ENCODE measurements around the gene SPTAN1.
A peak's percentile ranks its signal among the peaks of the same experiment; 100 is the strongest.

The SPTAN1 gene

DNA sequence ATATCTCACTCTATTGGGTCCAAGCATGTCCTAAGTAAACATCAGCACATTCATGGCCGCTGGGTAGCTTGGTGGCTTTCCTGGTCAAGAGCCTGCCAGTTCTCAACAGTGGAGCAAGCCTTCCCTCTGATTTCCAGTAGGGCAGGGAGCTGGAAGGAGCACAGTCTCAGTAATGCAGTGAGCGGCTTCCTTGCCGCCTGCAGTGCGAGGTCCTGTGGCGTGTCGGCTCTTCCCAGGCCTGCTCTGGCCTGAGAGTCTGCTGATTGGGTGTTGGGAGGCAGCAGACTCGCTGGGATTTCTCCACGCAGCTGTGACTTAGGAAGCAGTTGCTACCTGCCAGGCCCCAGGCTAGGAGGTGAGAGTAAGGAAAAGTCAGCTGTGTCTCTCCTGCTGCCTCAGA is 51.3 kb downstream of the SPTAN1 start:
- H3K36me3 ChIP-seq (ENCODE audit: control insufficient read depth, insufficient read depth, low read length) = peaks cover 86% of the 10 kb centered on the region
- H3K27me3 ChIP-seq (ENCODE audit: control insufficient read depth, insufficient read depth, low read length) = no peaks in the 10 kb centered on the region

DNA sequence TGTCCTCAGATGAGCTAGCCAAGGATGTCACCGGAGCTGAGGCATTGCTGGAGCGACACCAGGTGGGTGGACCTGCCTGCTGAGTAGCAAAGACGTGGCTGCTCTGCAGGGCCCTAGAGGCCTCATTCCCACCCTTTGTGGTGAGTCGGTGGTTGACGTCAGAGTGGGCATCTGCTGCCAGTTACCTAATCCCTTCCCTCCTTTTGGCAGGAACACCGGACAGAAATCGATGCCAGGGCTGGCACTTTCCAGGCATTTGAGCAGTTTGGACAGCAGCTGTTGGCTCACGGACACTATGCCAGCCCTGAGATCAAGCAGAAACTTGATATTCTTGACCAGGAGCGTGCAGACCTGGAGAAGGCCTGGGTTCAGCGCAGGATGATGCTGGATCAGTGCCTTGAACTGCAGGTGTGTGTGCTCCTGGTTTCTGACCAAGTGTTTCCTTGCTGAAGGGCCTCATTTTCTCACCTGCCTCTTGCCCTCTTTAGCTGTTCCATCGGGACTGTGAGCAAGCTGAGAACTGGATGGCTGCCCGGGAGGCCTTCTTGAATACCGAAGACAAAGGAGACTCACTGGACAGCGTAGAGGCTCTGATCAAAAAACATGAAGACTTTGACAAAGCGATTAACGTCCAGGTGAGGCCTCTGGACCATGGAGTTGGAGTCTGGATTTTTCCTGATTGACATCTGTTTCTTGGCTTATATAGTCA is 55.4 kb downstream of the SPTAN1 start:
- no peaks in the 10 kb centered on the region for H3K4me1 ChIP-seq (ENCODE audit: control insufficient read depth, insufficient read depth, low read length)
- no peaks in the 10 kb centered on the region for H3K27me3 ChIP-seq (ENCODE audit: control insufficient read depth, insufficient read depth, low read length)
- peaks cover 92% of the 10 kb centered on the region for H3K36me3 ChIP-seq (ENCODE audit: control insufficient read depth, insufficient read depth, low read length)
- no peak overlapping the region for H3K4me3 ChIP-seq (ENCODE audit: low read depth, low read length)
- no peak overlapping the region for H3K9ac ChIP-seq (ENCODE audit: low read length)
- no peak overlapping the region for H3K27ac ChIP-seq (ENCODE audit: low read depth, low read length)
- no peaks in the 10 kb centered on the region for H3K9me3 ChIP-seq (ENCODE audit: control insufficient read depth, insufficient read depth, low read depth, low read length)

More for the DNA sequence above, 51.3 kb downstream of the SPTAN1 start:
- Histone ChIP-seq H3K4me3 (ENCODE audit: low read depth, low read length) (no peak overlapping the region), H3K4me1 (ENCODE audit: control insufficient read depth, insufficient read depth, low read length) (no peaks in the 10 kb centered on the region), H3K9ac (ENCODE audit: low read length) (peak overlapping the region; percentile 26), H3K27ac (ENCODE audit: low read depth, low read length) (no peak overlapping the region), H3K9me3 (ENCODE audit: control insufficient read depth, insufficient read depth, low read depth, low read length) (no peaks in the 10 kb centered on the region)

DNA sequence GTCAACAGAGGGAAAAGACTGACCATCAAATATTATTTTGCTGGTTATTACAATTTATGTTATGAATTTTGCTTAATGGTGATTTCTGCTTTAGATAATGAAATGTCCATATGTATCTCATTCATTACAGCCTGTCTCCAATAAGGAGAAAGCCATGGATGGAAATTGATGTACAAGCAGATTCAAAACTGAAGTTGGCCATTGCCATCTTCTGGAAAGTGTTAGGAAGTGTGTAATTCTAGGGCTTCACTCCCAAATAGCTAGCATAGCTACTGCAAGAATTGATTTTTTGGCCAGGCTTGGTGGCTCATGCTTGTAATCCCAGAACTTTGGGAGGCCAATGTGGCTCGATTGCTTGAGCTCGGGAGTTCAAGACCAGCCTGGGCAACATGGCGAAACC is 58.5 kb downstream of the SPTAN1 start:
- no peak overlapping the region for H3K27ac ChIP-seq (ENCODE audit: low read depth, low read length)
- no peaks in the 10 kb centered on the region for H3K27me3 ChIP-seq (ENCODE audit: control insufficient read depth, insufficient read depth, low read length)
- H3K9me3 ChIP-seq (ENCODE audit: control insufficient read depth, insufficient read depth, low read depth, low read length) = no peaks in the 10 kb centered on the region
- H3K4me1 ChIP-seq (ENCODE audit: control insufficient read depth, insufficient read depth, low read length) = no peaks in the 10 kb centered on the region
- no peak overlapping the region for H3K9ac ChIP-seq (ENCODE audit: low read length)
- peaks cover 96% of the 10 kb centered on the region for H3K36me3 ChIP-seq (ENCODE audit: control insufficient read depth, insufficient read depth, low read length)
- H3K4me3 ChIP-seq (ENCODE audit: low read depth, low read length) = no peak overlapping the region

DNA sequence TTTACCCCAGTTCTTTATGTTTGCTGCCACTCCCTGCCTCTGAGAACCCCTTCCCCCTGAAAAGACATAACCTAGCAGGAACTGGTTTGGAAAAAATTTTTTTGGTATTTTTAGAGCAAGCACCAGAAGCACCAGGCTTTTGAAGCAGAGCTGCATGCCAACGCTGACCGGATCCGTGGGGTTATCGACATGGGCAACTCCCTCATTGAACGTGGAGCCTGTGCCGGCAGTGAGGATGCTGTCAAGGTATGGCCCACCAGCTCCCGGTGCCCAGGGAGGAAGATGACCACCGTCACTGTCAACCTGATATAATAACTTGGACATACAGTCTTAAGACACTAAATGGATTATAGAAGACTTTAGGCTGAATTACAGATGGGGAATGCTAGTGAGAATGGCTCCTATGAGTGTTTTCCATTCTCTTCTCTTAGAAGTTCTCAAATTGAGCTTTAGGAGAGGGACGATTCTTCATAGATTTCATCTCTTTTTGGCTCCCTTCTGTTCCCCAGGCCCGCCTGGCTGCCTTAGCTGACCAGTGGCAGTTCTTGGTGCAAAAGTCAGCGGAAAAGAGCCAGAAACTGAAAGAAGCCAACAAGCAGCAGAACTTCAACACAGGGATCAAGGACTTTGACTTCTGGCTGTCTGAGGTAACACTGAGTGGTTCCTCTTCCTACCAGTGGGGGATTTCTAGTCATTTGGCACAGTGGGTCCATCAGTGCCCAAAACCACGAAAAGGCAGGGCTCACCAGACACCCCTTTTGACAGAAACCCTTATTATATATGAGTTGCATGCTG is 59.4 kb downstream of the SPTAN1 start:
- Histone ChIP-seq H3K36me3 (ENCODE audit: control insufficient read depth, insufficient read depth, low read length) (peaks cover 96% of the 10 kb centered on the region), H3K9me3 (ENCODE audit: control insufficient read depth, insufficient read depth, low read depth, low read length) (no peaks in the 10 kb centered on the region), H3K4me3 (ENCODE audit: low read depth, low read length) (no peak overlapping the region), H3K4me1 (ENCODE audit: control insufficient read depth, insufficient read depth, low read length) (no peaks in the 10 kb centered on the region), H3K27me3 (ENCODE audit: control insufficient read depth, insufficient read depth, low read length) (no peaks in the 10 kb centered on the region), H3K9ac (ENCODE audit: low read length) (no peak overlapping the region), H3K27ac (ENCODE audit: low read depth, low read length) (no peak overlapping the region)

DNA sequence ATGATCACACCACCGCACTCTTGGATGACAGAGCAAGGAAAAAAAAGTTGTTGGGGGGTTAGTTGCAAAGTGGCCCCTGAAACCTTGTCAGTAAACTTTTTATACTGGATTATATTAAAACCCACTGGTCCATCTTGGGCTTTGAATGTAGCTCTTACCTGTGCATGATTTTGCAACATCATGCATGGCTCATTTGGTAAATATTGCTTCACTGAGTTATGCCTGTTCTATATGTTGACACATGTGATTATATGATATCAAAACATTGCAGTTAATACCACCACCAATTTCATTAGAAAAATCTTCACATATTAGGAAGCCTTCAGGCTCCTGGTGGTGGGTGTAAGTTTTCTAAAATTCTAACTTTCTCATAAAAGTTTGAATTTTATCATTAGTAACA is 62.3 kb downstream of the SPTAN1 start:
- Histone ChIP-seq H3K9me3 (ENCODE audit: control insufficient read depth, insufficient read depth, low read depth, low read length) (no peaks in the 10 kb centered on the region), H3K36me3 (ENCODE audit: control insufficient read depth, insufficient read depth, low read length) (peaks cover 92% of the 10 kb centered on the region), H3K4me3 (ENCODE audit: low read depth, low read length) (no peak overlapping the region), H3K27me3 (ENCODE audit: control insufficient read depth, insufficient read depth, low read length) (no peaks in the 10 kb centered on the region), H3K4me1 (ENCODE audit: control insufficient read depth, insufficient read depth, low read length) (no peaks in the 10 kb centered on the region), H3K9ac (ENCODE audit: low read length) (no peak overlapping the region), H3K27ac (ENCODE audit: low read depth, low read length) (no peak overlapping the region)

DNA sequence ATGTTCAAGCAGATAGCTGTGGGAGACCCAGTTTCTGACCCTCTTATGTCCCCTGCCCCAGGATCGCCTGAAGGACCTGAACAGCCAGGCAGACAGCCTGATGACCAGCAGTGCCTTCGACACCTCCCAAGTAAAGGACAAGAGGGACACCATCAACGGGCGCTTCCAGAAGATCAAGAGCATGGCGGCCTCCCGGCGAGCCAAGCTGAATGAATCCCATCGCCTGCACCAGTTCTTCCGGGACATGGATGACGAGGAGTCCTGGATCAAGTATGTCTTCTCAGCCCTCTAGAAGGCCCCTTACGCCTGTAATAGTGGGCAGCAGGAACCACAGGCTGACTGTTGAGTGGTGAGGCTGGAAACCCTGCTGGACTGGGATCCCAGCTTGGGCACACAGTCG is 63.2 kb downstream of the SPTAN1 start:
- Histone ChIP-seq H3K27ac (ENCODE audit: low read depth, low read length) (no peak overlapping the region), H3K9ac (ENCODE audit: low read length) (no peak overlapping the region), H3K27me3 (ENCODE audit: control insufficient read depth, insufficient read depth, low read length) (no peaks in the 10 kb centered on the region), H3K4me1 (ENCODE audit: control insufficient read depth, insufficient read depth, low read length) (no peaks in the 10 kb centered on the region), H3K9me3 (ENCODE audit: control insufficient read depth, insufficient read depth, low read depth, low read length) (no peaks in the 10 kb centered on the region), H3K4me3 (ENCODE audit: low read depth, low read length) (no peak overlapping the region), H3K36me3 (ENCODE audit: control insufficient read depth, insufficient read depth, low read length) (peaks cover 92% of the 10 kb centered on the region)

DNA sequence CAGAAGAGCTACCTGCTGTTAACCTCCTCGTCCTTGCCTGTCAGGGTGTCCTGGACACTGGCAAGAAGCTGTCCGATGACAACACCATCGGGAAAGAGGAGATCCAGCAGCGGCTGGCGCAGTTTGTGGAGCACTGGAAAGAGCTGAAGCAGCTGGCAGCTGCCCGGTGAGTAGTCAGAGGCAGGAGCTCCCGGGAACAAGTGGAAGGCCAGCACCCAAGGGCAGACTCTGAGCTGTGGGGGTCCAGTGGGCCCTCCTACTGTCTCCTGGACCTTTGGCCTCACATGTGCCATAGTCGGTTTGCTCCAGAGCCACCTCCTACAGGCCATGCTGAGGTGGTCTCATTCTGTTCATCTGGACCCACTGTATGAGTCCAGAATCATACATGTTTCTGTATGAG is 65.6 kb downstream of the SPTAN1 start:
- Histone ChIP-seq H3K27ac (ENCODE audit: low read depth, low read length) (no peak overlapping the region), H3K4me3 (ENCODE audit: low read depth, low read length) (no peak overlapping the region), H3K27me3 (ENCODE audit: control insufficient read depth, insufficient read depth, low read length) (no peaks in the 10 kb centered on the region), H3K9ac (ENCODE audit: low read length) (no peak overlapping the region), H3K9me3 (ENCODE audit: control insufficient read depth, insufficient read depth, low read depth, low read length) (no peaks in the 10 kb centered on the region), H3K4me1 (ENCODE audit: control insufficient read depth, insufficient read depth, low read length) (no peaks in the 10 kb centered on the region), H3K36me3 (ENCODE audit: control insufficient read depth, insufficient read depth, low read length) (peaks cover 90% of the 10 kb centered on the region)

DNA sequence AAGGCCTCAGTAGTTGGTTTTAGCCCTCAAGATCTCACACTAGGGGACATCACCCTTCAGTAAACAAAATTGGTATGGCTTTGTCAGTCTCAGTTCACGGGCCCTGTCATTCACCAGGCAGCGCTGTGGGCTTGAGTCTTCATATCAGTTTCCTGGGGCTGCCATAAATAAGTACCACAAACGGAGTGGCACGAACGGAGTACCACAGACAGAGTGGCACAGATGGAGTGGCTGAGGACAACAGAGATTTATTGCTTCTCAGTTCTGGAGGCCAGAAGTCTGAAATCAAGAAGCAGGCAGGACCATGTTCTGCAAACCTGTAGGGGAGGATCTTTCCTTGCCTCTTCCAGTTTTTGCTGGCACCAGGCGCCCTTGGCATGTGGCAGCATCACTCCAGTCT is 66.7 kb downstream of the SPTAN1 start:
- H3K9me3 ChIP-seq (ENCODE audit: control insufficient read depth, insufficient read depth, low read depth, low read length) = no peaks in the 10 kb centered on the region
- H3K4me3 ChIP-seq (ENCODE audit: low read depth, low read length) = no peak overlapping the region
- no peaks in the 10 kb centered on the region for H3K27me3 ChIP-seq (ENCODE audit: control insufficient read depth, insufficient read depth, low read length)
- no peak overlapping the region for H3K27ac ChIP-seq (ENCODE audit: low read depth, low read length)
- peaks cover 80% of the 10 kb centered on the region for H3K36me3 ChIP-seq (ENCODE audit: control insufficient read depth, insufficient read depth, low read length)
- no peaks in the 10 kb centered on the region for H3K4me1 ChIP-seq (ENCODE audit: control insufficient read depth, insufficient read depth, low read length)
- no peak overlapping the region for H3K9ac ChIP-seq (ENCODE audit: low read length)

DNA sequence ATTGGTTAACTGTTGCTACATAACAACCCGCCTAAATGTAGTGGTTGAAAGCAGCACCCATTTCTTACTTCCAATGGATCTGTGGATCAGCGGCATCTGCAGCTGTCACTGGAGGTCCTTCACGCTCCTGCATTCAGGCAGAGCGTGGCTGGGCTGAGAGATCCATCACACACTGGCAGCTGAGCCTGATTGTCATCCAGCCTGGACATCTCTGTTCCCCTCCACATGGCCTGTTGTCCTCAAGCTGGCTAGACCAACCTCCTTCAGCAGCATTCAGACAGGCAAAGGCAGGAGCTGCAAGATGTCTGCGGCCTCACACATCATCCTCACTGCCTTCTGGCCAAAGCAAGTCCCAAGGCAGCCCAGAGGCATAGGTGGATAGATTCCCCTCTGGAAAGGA is 67.4 kb downstream of the SPTAN1 start:
- H3K27ac ChIP-seq (ENCODE audit: low read depth, low read length) = no peak overlapping the region
- H3K4me1 ChIP-seq (ENCODE audit: control insufficient read depth, insufficient read depth, low read length) = no peaks in the 10 kb centered on the region
- no peaks in the 10 kb centered on the region for H3K27me3 ChIP-seq (ENCODE audit: control insufficient read depth, insufficient read depth, low read length)
- no peaks in the 10 kb centered on the region for H3K9me3 ChIP-seq (ENCODE audit: control insufficient read depth, insufficient read depth, low read depth, low read length)
- peaks cover 80% of the 10 kb centered on the region for H3K36me3 ChIP-seq (ENCODE audit: control insufficient read depth, insufficient read depth, low read length)
- no peak overlapping the region for H3K4me3 ChIP-seq (ENCODE audit: low read depth, low read length)
- no peak overlapping the region for H3K9ac ChIP-seq (ENCODE audit: low read length)

DNA sequence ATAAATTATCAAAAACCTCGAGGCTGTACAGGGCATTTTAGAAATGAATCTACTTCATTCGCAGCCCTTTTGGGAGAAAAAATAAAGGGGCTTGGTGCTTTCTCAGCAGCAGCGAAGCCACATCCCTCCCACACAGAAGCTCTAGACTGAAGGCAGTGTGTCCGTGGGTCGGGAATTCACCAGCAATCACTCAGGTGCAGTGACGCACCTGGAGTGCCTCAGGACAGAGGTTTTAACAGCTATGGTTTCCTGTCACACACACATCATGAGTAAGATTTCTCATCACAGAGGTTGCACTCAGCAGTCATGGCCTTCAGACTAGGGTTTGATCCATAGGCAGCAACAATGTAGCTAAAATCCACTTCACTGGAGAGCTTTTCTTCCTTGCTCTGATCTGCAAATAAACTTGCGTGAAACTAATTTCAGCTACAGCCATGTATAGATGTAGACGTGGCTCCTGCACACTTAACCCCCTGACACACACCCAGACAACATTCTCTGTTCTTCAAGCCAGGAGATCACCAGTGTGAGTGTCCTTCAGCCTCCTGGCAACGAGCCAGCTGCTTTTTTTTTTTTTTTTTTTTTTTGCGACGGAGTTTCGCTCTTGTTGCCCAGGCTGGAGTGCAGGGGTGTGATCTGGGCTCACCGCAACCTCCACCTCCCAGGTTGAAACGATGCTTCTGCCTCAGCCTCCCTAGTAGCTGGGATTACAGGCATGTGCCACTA is 69.5 kb downstream of the SPTAN1 start:
- Histone ChIP-seq H3K4me1 (ENCODE audit: control insufficient read depth, insufficient read depth, low read length) (no peaks in the 10 kb centered on the region), H3K9me3 (ENCODE audit: control insufficient read depth, insufficient read depth, low read depth, low read length) (no peaks in the 10 kb centered on the region), H3K27me3 (ENCODE audit: control insufficient read depth, insufficient read depth, low read length) (no peaks in the 10 kb centered on the region)

DNA sequence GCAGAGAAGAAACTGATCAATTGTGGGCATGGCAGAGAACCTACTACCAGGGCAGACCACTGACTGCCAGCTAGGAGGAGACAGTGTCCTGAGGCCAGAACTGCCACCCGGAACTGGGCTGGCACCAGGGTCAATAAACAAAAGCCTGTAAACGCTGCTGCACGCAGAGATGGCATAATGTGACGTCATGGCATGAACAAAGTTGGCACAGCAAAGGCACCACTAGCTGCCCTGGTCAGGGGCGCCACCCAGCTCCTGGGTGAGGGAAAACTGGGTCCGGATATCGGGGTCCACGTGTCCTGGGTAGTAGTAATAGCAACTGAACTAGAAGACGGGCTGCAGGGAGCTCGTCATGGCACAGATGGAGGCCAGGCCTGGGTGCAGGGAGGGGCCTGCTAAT is 72.2 kb downstream of the SPTAN1 start:
- Histone ChIP-seq H3K4me1 (ENCODE audit: control insufficient read depth, insufficient read depth, low read length) (peaks cover 7% of the 10 kb centered on the region; the same call in 1 of the 2 replicates), H3K9ac (ENCODE audit: low read length) (no peak overlapping the region), H3K27ac (ENCODE audit: low read depth, low read length) (no peak overlapping the region), H3K9me3 (ENCODE audit: control insufficient read depth, insufficient read depth, low read depth, low read length) (no peaks in the 10 kb centered on the region), H3K27me3 (ENCODE audit: control insufficient read depth, insufficient read depth, low read length) (no peaks in the 10 kb centered on the region), H3K4me3 (ENCODE audit: low read depth, low read length) (no peak overlapping the region), H3K36me3 (ENCODE audit: control insufficient read depth, insufficient read depth, low read length) (peaks cover 86% of the 10 kb centered on the region)

More for the DNA sequence above, 69.5 kb downstream of the SPTAN1 start:
- no peak overlapping the region for H3K9ac ChIP-seq (ENCODE audit: low read length)
- peaks cover 83% of the 10 kb centered on the region for H3K36me3 ChIP-seq (ENCODE audit: control insufficient read depth, insufficient read depth, low read length)
- no peak overlapping the region for H3K27ac ChIP-seq (ENCODE audit: low read depth, low read length)
- H3K4me3 ChIP-seq (ENCODE audit: low read depth, low read length) = no peak overlapping the region

Measured in HUES6 (cell line).